GM23338 (cell line): ENCODE results near the gene ZNF536.

Experiments used
- CREB1 ChIP-seq: fragments of 250-450 bp; sonication (Bioruptor Pico); IDR thresholded peaks from 2 replicates; pipeline ENCODE4 v1.5.0; 2020; ENCODE audit warnings: low read depth, mild to moderate bottlenecking, moderate library complexity
- EZH2 ChIP-seq: fragments of 200-600 bp; sonication (generic); IDR thresholded peaks from one replicate; pipeline ENCODE4 v1.8.0; 2017; ENCODE audit warnings: antibody characterized with exemption, mild to moderate bottlenecking, low read depth; ENCODE audit not compliant: unreplicated experiment
- EZH2phosphoT487 ChIP-seq: fragments of 200-600 bp; sonication (generic); IDR thresholded peaks from one replicate; pipeline ENCODE4 v1.8.1; 2018; ENCODE audit warnings: antibody characterized with exemption; ENCODE audit not compliant: unreplicated experiment
- JUNB ChIP-seq: IDR thresholded peaks from one replicate; pipeline ENCODE4 v1.6.1; 2016; ENCODE audit warnings: antibody characterized with exemption; ENCODE audit not compliant: unreplicated experiment
- NANOG ChIP-seq: IDR thresholded peaks from 2 replicates; pipeline ENCODE4 v1.6.1; 2016; ENCODE audit warnings: antibody characterized with exemption, borderline replicate concordance
- POLR2AphosphoS5 ChIP-seq: IDR thresholded peaks from 2 replicates; pipeline ENCODE4 v1.6.1; 2016; ENCODE audit warnings: antibody characterized with exemption, low read depth
- ZNF331 ChIP-seq: fragments of 250-450 bp; sonication (Bioruptor Pico); IDR thresholded peaks from 2 replicates; pipeline ENCODE4 v1.5.0; 2020; ENCODE audit warnings: low read depth, mild to moderate bottlenecking, moderate library complexity
- TF ChIP-seq, protein P1 (sequence below), 2 experiments: fragments of 200-600 bp in 1 of 2; sonication (generic) in 1 of 2; conservative IDR thresholded peaks; 2 replicates each; pipeline versions ENCODE4 v1.5.1 to v1.6.1; 2016 to 2017; ENCODE audit warnings: antibody characterized with exemption in 2 of 2, low read depth in 2 of 2, mild to moderate bottlenecking in 2 of 2, moderate library complexity in 1 of 2
- TF ChIP-seq, protein P2 (sequence below): fragments of 250-450 bp; sonication (Bioruptor Pico); IDR thresholded peaks from 2 replicates; pipeline ENCODE4 v1.5.0; 2020; ENCODE audit warnings: mild to moderate bottlenecking, moderate library complexity
- TF ChIP-seq, protein P3 (sequence below): IDR thresholded peaks from one replicate; pipeline ENCODE4 v1.6.1; 2018; ENCODE audit warnings: antibody characterized with exemption; ENCODE audit not compliant: unreplicated experiment
- TF ChIP-seq, protein P4 (sequence below): IDR thresholded peaks from 2 replicates; pipeline ENCODE4 v1.6.1; 2016; ENCODE audit warnings: antibody characterized with exemption

DNA sequence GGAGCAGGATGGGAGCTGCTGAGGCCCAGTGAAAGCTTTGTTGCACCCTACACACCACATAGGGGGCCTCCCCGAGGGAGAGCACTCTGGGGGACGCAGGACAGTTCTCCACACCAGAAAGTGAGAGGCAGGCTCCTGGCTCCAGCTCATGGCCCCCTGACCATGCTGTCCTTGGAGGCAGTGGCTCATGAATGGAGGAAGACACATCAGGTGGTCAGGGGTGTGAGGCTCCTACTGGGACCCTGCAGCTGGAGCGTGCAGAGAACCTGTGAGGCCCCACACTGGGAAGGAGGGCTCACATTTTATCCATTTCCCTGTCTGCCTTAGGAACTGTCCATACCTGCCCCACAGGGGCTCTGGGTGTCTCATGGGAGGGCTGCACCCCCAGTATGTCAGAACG, 85.3 kb downstream of the ZNF536 start:
- TF ChIP-seq, protein P1, sequence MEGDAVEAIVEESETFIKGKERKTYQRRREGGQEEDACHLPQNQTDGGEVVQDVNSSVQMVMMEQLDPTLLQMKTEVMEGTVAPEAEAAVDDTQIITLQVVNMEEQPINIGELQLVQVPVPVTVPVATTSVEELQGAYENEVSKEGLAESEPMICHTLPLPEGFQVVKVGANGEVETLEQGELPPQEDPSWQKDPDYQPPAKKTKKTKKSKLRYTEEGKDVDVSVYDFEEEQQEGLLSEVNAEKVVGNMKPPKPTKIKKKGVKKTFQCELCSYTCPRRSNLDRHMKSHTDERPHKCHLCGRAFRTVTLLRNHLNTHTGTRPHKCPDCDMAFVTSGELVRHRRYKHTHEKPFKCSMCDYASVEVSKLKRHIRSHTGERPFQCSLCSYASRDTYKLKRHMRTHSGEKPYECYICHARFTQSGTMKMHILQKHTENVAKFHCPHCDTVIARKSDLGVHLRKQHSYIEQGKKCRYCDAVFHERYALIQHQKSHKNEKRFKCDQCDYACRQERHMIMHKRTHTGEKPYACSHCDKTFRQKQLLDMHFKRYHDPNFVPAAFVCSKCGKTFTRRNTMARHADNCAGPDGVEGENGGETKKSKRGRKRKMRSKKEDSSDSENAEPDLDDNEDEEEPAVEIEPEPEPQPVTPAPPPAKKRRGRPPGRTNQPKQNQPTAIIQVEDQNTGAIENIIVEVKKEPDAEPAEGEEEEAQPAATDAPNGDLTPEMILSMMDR (conservative IDR thresholded peaks at IDR 0.05; ENCODE audit: low read depth in 2 of 2) = no peak
- TF ChIP-seq, protein P2, sequence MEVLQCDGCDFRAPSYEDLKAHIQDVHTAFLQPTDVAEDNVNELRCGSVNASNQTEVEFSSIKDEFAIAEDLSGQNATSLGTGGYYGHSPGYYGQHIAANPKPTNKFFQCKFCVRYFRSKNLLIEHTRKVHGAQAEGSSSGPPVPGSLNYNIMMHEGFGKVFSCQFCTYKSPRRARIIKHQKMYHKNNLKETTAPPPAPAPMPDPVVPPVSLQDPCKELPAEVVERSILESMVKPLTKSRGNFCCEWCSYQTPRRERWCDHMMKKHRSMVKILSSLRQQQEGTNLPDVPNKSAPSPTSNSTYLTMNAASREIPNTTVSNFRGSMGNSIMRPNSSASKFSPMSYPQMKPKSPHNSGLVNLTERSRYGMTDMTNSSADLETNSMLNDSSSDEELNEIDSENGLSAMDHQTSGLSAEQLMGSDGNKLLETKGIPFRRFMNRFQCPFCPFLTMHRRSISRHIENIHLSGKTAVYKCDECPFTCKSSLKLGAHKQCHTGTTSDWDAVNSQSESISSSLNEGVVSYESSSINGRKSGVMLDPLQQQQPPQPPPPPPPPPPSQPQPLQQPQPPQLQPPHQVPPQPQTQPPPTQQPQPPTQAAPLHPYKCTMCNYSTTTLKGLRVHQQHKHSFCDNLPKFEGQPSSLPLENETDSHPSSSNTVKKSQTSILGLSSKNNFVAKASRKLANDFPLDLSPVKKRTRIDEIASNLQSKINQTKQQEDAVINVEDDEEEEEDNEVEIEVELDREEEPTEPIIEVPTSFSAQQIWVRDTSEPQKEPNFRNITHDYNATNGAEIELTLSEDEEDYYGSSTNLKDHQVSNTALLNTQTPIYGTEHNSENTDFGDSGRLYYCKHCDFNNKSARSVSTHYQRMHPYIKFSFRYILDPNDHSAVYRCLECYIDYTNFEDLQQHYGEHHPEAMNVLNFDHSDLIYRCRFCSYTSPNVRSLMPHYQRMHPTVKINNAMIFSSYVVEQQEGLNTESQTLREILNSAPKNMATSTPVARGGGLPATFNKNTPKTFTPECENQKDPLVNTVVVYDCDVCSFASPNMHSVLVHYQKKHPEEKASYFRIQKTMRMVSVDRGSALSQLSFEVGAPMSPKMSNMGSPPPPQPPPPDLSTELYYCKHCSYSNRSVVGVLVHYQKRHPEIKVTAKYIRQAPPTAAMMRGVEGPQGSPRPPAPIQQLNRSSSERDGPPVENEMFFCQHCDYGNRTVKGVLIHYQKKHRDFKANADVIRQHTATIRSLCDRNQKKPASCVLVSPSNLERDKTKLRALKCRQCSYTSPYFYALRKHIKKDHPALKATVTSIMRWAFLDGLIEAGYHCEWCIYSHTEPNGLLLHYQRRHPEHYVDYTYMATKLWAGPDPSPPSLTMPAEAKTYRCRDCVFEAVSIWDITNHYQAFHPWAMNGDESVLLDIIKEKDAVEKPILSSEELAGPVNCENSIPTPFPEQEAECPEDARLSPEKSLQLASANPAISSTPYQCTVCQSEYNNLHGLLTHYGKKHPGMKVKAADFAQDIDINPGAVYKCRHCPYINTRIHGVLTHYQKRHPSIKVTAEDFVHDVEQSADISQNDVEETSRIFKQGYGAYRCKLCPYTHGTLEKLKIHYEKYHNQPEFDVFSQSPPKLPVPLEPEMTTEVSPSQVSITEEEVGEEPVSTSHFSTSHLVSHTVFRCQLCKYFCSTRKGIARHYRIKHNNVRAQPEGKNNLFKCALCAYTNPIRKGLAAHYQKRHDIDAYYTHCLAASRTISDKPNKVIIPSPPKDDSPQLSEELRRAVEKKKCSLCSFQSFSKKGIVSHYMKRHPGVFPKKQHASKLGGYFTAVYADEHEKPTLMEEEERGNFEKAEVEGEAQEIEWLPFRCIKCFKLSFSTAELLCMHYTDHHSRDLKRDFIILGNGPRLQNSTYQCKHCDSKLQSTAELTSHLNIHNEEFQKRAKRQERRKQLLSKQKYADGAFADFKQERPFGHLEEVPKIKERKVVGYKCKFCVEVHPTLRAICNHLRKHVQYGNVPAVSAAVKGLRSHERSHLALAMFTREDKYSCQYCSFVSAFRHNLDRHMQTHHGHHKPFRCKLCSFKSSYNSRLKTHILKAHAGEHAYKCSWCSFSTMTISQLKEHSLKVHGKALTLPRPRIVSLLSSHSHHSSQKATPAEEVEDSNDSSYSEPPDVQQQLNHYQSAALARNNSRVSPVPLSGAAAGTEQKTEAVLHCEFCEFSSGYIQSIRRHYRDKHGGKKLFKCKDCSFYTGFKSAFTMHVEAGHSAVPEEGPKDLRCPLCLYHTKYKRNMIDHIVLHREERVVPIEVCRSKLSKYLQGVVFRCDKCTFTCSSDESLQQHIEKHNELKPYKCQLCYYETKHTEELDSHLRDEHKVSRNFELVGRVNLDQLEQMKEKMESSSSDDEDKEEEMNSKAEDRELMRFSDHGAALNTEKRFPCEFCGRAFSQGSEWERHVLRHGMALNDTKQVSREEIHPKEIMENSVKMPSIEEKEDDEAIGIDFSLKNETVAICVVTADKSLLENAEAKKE (CRISPR knock-in tag) = no peak
- TF ChIP-seq EZH2 = no peak
- no peak for TF ChIP-seq EZH2phosphoT487
- no peak for TF ChIP-seq CREB1 (CRISPR knock-in tag)
- TF ChIP-seq POLR2AphosphoS5 = no peak
- no peak for TF ChIP-seq JUNB
- TF ChIP-seq, protein P3, sequence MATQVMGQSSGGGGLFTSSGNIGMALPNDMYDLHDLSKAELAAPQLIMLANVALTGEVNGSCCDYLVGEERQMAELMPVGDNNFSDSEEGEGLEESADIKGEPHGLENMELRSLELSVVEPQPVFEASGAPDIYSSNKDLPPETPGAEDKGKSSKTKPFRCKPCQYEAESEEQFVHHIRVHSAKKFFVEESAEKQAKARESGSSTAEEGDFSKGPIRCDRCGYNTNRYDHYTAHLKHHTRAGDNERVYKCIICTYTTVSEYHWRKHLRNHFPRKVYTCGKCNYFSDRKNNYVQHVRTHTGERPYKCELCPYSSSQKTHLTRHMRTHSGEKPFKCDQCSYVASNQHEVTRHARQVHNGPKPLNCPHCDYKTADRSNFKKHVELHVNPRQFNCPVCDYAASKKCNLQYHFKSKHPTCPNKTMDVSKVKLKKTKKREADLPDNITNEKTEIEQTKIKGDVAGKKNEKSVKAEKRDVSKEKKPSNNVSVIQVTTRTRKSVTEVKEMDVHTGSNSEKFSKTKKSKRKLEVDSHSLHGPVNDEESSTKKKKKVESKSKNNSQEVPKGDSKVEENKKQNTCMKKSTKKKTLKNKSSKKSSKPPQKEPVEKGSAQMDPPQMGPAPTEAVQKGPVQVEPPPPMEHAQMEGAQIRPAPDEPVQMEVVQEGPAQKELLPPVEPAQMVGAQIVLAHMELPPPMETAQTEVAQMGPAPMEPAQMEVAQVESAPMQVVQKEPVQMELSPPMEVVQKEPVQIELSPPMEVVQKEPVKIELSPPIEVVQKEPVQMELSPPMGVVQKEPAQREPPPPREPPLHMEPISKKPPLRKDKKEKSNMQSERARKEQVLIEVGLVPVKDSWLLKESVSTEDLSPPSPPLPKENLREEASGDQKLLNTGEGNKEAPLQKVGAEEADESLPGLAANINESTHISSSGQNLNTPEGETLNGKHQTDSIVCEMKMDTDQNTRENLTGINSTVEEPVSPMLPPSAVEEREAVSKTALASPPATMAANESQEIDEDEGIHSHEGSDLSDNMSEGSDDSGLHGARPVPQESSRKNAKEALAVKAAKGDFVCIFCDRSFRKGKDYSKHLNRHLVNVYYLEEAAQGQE = no peak
- TF ChIP-seq, protein P4, sequence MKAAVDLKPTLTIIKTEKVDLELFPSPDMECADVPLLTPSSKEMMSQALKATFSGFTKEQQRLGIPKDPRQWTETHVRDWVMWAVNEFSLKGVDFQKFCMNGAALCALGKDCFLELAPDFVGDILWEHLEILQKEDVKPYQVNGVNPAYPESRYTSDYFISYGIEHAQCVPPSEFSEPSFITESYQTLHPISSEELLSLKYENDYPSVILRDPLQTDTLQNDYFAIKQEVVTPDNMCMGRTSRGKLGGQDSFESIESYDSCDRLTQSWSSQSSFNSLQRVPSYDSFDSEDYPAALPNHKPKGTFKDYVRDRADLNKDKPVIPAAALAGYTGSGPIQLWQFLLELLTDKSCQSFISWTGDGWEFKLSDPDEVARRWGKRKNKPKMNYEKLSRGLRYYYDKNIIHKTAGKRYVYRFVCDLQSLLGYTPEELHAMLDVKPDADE = no peak
- TF ChIP-seq NANOG = no peak
- no peak for TF ChIP-seq ZNF331 (CRISPR knock-in tag)
